ENCODE measurements around the gene FAM32A.

GRCh38 chr19:16197188-16197621, 12.0 kb downstream of the FAM32A start:
- TF ChIP-seq CTCF (IDR thresholded peaks at IDR 0.05; ENCODE audit: insufficient read depth, low read depth, low read length) = no peak
- TF ChIP-seq EZH2 (IDR thresholded peaks at IDR 0.05; ENCODE audit: insufficient read depth, low read length) = no peak

Measured in astrocyte (in vitro differentiated cells and primary cell).